HepG2 (cell line): ENCODE data around the gene TASOR2. TPM values are rescaled to one million over a fixed set of nuclear protein-coding genes. Genes with fewer than 3 reads are reported as not detected.

Experiments
- BHLHE40 ChIP-seq: IDR thresholded peaks from 2 replicates; pipeline ENCODE4 v1.6.1; 2011; ENCODE audit warnings: low read length, improper control_type of control experiment
- IKZF1 ChIP-seq: fragments of 450-650 bp; IDR thresholded peaks from 2 replicates; pipeline ENCODE4 v1.7.1; 2016
- NCOA2 ChIP-seq: sonication (generic); formaldehyde crosslinking; IDR thresholded peaks from 2 replicates; pipeline ENCODE4 v1.8.0; 2022; ENCODE audit warnings: inconsistent platforms
- NFIB ChIP-seq: sonication (generic); formaldehyde crosslinking; IDR thresholded peaks from 2 replicates; pipeline ENCODE4 v1.9.0; 2021; ENCODE audit warnings: missing genetic modification reagents, mild to moderate bottlenecking, borderline replicate concordance
- PHF20 ChIP-seq: sonication (generic); formaldehyde crosslinking; IDR thresholded peaks from 2 replicates; pipeline ENCODE4 v1.5.0; 2020; ENCODE audit warnings: mild to moderate bottlenecking, missing genetic modification reagents
- PPARG ChIP-seq: conservative IDR thresholded peaks from 2 replicates; pipeline ENCODE4 v1.6.1; 2016; ENCODE audit warnings: missing biosample characterization, missing genetic modification reagents
- SNAPC2 ChIP-seq: sonication (generic); formaldehyde crosslinking; IDR thresholded peaks from 2 replicates; pipeline ENCODE4 v1.8.1; 2022; ENCODE audit warnings: mild to moderate bottlenecking, missing genetic modification reagents
- TBL1XR1 ChIP-seq: fragments of 150-350 bp; IDR thresholded peaks from 2 replicates; pipeline ENCODE4 v1.6.1; 2014; ENCODE audit warnings: borderline replicate concordance, low read length; ENCODE audit not compliant: partially characterized antibody
- TBX2 ChIP-seq: sonication (generic); formaldehyde crosslinking; IDR thresholded peaks from 2 replicates; pipeline ENCODE4 v1.5.0; 2020; ENCODE audit warnings: missing genetic modification reagents, mild to moderate bottlenecking, borderline replicate concordance
- TSC22D2 ChIP-seq: sonication (generic); formaldehyde crosslinking; IDR thresholded peaks from 2 replicates; pipeline ENCODE4 v1.5.1; 2020; ENCODE audit warnings: missing genetic modification reagents, mild to moderate bottlenecking, borderline replicate concordance
- ZNF430 ChIP-seq: sonication (generic); formaldehyde crosslinking; IDR thresholded peaks from 2 replicates; pipeline ENCODE4 v1.9.0; 2021; ENCODE audit warnings: mild to moderate bottlenecking, missing genetic modification reagents
- polyA plus RNA-seq, 8 experiments: library from polyadenylated mRNA; depleted of rRNA in 3 of 8; stranded (reverse) in 7 of 8; unstranded in 1 of 8; fragments of >200 nt; fragmentation: Illumina TruSeq in 4 of 8; extraction: Trizol in 4 of 8; gene quantifications; 2 replicates each; pipeline versions ENCODE4 v1.2.1 to v1.2.3, GENCODE V29; 2011 to 2016; ENCODE audit warnings: low read depth in 4 of 8, missing spikeins in 1 of 8, mixed read lengths in 1 of 8; ENCODE audit not compliant: insufficient read depth in 1 of 8
- total RNA-seq, 5 experiments: library from RNA; depleted of rRNA; stranded (reverse); fragments of >200 nt; fragmentation: Illumina TruSeq; extraction: Trizol; gene quantifications; 2 replicates each; pipeline ENCODE4 v1.2.3, GENCODE V29; 2016; ENCODE audit warnings: low read depth in 1 of 5
- TF ChIP-seq, protein P1 (sequence below), 2 experiments: fragments of 450-650 bp in 1 of 2; sonication (generic) in 1 of 2; formaldehyde crosslinking in 1 of 2; IDR thresholded peaks; 2 replicates each; pipeline versions ENCODE4 v1.6.1 to v1.8.0; 2016 to 2022; ENCODE audit warnings: antibody characterized with exemption in 1 of 2, mild to moderate bottlenecking in 1 of 2, missing genetic modification reagents in 1 of 2
- TF ChIP-seq, protein P2 (sequence below): sonication (generic); formaldehyde crosslinking; IDR thresholded peaks from 2 replicates; pipeline ENCODE4 v1.9.0; 2021; ENCODE audit warnings: mild to moderate bottlenecking, missing genetic modification reagents

The TASOR2 gene
- total and polyA plus RNA-seq, 2 of the 13 experiments (the other 11 are each of a cell fraction or from before 2014, with no cell fraction given), result 24.2 to 55.3 TPM

DNA sequence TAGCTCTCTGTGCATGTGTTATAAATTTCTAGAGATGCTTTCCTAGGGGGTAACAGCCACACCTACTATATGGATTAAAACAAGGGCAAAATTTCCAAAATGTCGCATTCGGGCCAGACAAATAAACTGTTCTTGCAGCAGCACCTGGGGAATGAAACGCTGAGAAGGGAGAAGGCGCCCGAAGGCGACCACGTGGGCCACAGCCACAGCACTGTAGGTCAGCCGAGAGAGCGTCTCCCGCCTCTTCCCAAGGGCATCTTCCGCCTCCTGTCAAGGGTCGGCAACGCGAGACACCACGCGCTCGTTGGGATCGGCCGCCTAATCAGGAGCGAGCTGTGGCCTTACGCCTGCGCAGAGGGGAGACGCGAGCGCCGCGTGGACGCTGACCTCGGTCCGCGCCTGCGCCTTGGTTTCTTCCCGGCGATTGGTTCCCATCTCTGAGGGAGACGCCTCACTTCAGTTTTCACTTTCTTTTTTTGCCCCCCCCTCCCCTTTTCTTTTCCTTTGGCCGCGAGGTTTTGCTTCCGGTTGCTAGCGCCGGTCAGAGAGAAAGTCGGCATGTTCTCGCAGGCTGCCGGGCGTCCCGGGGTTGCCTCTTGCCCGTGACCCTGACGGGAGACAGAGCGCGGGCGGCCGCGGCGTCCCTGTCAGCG lies at the start of gene TASOR2 (continued):
- TF ChIP-seq, protein P1, sequence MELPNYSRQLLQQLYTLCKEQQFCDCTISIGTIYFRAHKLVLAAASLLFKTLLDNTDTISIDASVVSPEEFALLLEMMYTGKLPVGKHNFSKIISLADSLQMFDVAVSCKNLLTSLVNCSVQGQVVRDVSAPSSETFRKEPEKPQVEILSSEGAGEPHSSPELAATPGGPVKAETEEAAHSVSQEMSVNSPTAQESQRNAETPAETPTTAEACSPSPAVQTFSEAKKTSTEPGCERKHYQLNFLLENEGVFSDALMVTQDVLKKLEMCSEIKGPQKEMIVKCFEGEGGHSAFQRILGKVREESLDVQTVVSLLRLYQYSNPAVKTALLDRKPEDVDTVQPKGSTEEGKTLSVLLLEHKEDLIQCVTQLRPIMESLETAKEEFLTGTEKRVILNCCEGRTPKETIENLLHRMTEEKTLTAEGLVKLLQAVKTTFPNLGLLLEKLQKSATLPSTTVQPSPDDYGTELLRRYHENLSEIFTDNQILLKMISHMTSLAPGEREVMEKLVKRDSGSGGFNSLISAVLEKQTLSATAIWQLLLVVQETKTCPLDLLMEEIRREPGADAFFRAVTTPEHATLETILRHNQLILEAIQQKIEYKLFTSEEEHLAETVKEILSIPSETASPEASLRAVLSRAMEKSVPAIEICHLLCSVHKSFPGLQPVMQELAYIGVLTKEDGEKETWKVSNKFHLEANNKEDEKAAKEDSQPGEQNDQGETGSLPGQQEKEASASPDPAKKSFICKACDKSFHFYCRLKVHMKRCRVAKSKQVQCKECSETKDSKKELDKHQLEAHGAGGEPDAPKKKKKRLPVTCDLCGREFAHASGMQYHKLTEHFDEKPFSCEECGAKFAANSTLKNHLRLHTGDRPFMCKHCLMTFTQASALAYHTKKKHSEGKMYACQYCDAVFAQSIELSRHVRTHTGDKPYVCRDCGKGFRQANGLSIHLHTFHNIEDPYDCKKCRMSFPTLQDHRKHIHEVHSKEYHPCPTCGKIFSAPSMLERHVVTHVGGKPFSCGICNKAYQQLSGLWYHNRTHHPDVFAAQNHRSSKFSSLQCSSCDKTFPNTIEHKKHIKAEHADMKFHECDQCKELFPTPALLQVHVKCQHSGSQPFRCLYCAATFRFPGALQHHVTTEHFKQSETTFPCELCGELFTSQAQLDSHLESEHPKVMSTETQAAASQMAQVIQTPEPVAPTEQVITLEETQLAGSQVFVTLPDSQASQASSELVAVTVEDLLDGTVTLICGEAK (IDR thresholded peaks at IDR 0.05), result no peak
- TF ChIP-seq, protein P1 (CRISPR knock-in tag; IDR thresholded peaks at IDR 0.05), result peak; percentile 95
- peak; percentile 73; the same call in 1 of the 2 replicates for TF ChIP-seq TBX2 (CRISPR knock-in tag)
- TF ChIP-seq SNAPC2, result peak; percentile 95
- TF ChIP-seq TBL1XR1, result no peak
- peak; percentile 83; the same call in 1 of the 2 replicates for TF ChIP-seq NFIB (CRISPR knock-in tag)
- TF ChIP-seq BHLHE40, result peak; percentile 41; the same call in 1 of the 2 replicates
- peak; percentile 91 for TF ChIP-seq ZNF430 (CRISPR knock-in tag)
- TF ChIP-seq NCOA2 (CRISPR knock-in tag), result peak; percentile 76
- peak; percentile 76 for TF ChIP-seq PPARG (CRISPR knock-in tag)
- peak; percentile 90 for TF ChIP-seq PHF20 (CRISPR knock-in tag)
- peak; percentile 95 for TF ChIP-seq TSC22D2
- TF ChIP-seq, protein P2, sequence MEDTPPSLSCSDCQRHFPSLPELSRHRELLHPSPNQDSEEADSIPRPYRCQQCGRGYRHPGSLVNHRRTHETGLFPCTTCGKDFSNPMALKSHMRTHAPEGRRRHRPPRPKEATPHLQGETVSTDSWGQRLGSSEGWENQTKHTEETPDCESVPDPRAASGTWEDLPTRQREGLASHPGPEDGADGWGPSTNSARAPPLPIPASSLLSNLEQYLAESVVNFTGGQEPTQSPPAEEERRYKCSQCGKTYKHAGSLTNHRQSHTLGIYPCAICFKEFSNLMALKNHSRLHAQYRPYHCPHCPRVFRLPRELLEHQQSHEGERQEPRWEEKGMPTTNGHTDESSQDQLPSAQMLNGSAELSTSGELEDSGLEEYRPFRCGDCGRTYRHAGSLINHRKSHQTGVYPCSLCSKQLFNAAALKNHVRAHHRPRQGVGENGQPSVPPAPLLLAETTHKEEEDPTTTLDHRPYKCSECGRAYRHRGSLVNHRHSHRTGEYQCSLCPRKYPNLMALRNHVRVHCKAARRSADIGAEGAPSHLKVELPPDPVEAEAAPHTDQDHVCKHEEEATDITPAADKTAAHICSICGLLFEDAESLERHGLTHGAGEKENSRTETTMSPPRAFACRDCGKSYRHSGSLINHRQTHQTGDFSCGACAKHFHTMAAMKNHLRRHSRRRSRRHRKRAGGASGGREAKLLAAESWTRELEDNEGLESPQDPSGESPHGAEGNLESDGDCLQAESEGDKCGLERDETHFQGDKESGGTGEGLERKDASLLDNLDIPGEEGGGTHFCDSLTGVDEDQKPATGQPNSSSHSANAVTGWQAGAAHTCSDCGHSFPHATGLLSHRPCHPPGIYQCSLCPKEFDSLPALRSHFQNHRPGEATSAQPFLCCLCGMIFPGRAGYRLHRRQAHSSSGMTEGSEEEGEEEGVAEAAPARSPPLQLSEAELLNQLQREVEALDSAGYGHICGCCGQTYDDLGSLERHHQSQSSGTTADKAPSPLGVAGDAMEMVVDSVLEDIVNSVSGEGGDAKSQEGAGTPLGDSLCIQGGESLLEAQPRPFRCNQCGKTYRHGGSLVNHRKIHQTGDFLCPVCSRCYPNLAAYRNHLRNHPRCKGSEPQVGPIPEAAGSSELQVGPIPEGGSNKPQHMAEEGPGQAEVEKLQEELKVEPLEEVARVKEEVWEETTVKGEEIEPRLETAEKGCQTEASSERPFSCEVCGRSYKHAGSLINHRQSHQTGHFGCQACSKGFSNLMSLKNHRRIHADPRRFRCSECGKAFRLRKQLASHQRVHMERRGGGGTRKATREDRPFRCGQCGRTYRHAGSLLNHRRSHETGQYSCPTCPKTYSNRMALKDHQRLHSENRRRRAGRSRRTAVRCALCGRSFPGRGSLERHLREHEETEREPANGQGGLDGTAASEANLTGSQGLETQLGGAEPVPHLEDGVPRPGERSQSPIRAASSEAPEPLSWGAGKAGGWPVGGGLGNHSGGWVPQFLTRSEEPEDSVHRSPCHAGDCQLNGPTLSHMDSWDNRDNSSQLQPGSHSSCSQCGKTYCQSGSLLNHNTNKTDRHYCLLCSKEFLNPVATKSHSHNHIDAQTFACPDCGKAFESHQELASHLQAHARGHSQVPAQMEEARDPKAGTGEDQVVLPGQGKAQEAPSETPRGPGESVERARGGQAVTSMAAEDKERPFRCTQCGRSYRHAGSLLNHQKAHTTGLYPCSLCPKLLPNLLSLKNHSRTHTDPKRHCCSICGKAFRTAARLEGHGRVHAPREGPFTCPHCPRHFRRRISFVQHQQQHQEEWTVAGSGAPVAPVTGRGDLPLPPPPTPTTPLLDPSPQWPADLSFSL (CRISPR knock-in tag), result no peak
- no peak for TF ChIP-seq IKZF1
